HG03558 (cell line): ENCODE results near the gene ARFGAP1.
"Not testable (repeated sequence)": the region's sequence is repeated elsewhere in the genome, so short reads cannot be mapped to it uniquely, and the experiment has no call there.

ENCODE experiments used
- ATAC-seq: cut with Tn5 transposase; IDR thresholded peaks from one replicate; pipeline ENCODE4 v1.9.1; 2021; ENCODE audit warnings: moderate number of reproducible peaks; ENCODE audit not compliant: unreplicated experiment; ENCODE audit errors: extremely low read depth

Gene ARFGAP1

DNA sequence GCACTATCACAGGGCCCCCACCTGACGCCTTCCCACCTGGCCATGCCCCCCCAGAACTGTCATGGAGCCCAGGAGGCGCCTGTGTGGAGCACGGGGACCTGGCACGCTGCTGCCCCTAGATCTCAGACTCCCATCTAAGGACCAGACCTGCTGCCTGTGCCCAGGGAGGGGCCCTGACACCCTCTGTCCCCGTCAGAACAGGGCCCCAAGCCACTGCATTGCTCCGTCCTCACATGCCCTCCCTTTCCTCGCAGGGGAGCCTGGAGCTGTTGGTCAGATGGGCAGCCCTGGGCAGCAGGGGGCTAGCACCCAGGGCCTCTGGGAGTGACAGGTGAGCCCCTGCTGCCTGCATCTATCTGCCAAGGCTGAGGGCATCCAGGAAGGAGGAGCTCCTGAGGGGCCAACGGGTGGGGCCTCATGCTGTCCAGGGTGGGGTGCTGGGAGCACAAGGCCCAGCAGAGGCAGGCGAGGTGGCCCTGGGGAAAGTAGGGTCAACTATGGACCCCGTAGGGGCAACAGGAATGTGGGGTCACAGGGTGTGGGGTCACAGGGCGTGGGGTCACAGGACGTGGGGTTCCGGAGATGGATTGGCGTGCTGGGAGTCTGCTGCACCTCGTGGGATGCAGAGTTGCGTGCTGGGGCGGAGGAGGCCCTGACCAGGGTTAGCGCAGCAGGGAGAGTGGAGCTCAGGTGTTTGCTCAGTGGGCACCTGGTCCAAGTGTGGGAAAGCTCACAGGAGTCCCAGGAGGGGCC lies 56.9 kb downstream of the ARFGAP1 start:
- ATAC-seq = no peak

DNA sequence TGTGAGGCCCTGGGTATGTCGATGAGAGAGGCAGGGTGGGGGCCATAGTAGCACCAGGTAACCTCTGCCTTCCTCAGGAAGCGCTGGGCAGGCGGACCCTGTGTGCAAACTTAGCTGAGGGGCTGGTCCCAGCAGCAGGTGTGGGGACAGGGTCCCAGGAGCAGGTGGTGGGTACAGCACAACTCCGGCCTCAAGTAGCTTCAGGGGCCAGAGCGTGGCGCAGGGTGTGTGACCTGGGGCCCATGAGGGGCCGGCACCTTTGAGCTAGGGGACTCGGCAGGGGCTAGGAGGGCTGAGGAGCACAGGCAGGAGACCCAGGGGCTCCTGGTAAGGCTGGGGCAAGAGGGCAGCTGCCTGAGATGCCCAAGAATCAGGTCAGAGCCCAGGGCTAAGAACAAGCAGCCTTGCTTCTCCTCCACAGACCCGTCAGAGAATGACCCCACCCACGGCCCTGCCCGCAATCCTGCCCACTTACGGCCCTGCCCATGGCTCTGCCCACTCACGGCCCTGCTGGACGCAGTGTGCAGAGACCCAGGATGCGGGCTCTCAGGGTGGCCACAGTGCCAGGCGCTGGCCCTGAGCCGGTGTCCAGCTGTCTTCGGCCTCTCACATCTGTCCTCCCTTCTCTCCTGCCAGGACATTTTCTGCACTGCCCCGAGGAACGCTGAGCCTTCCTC lies 57.6 kb downstream of the ARFGAP1 start:
- no peak for ATAC-seq

DNA sequence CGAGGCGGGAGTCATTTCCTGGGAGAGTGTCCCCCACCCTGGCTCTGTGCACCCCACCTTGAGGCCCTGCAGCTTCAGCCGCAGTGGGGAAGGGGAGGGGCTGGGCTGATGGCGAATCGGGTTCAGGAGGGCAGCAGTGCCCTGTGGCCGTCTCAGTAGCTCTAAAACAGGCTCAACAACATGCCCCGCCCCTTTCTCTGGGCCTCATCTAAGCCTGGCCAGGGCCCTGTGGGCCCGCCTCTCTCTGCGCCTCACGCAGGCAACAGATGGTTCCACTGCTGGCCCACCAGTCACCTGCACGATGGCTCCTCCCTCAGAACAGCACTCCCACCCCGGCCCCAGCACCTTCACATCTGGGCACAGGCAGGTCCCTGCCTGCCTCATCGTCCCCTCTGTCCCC lies 58.3 kb downstream of the ARFGAP1 start:
- ATAC-seq = no peak

DNA sequence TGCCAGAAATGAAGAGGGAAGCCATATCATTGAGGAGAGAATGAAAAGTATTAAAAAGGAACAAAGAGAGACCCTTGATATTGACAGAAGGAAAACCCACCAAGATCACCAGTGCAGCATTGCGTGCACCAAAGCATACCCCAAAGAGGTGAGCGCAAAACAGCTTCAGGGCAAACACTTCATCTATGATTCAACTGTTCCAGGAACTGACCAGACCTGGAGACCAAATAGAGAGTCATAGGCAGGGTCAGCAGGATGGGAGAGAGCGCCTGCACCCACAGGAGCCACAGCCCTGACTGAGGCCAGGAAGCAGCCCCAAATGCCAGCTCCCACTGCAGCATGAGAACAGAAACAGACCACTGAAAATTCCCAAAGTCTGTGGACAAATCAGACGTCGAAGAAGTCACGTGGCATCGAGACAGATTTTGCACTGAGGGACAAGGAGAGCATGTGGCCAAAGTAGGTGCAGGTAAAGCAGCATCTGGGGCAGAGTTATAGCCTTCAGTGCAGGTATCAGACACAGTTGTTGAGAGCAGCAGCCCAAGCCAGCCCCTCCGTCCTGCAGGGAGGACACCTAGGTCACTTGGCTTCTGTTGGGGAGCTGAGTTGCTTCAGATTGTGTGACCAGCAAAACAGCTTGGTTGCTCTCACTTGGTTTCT lies 59.3 kb downstream of the ARFGAP1 start:
- ATAC-seq = no peak

DNA sequence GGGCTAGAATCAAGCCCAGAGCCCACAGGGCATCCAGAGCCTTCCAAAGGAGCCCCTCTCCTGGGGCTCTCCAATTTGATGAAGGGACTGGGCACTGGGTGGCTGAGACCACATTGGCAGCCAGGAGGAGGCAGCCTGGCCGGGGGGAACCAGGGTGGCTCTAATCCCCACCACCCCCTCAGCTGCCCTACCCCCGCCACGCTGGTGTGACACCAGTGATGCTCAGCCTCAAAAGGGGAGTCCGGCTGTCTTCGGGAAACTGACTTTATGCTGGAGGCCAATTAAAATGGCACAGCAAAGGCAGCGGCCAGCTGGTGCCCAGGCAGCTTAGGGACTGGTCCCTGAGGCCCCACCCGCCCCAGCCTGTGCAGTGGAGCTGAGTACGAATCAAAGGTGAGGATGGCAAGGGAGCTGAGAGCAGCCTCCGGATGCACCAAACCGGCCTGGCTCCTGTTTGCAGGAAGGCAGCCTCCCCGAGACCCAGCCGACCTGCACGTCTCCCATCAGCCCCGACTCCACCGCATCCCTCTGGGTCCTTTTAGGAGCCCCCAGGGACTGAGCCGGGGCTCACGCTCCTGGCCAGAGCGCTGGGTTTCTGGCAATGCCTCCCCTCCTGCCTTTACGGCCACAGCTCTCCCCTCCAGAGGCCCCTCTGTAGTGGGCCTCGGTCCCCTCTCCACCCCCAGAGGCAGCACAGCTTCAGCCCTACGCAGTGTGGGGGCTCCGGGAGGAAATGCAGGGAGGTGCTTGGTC lies 60.1 kb downstream of the ARFGAP1 start:
- ATAC-seq = no peak

DNA sequence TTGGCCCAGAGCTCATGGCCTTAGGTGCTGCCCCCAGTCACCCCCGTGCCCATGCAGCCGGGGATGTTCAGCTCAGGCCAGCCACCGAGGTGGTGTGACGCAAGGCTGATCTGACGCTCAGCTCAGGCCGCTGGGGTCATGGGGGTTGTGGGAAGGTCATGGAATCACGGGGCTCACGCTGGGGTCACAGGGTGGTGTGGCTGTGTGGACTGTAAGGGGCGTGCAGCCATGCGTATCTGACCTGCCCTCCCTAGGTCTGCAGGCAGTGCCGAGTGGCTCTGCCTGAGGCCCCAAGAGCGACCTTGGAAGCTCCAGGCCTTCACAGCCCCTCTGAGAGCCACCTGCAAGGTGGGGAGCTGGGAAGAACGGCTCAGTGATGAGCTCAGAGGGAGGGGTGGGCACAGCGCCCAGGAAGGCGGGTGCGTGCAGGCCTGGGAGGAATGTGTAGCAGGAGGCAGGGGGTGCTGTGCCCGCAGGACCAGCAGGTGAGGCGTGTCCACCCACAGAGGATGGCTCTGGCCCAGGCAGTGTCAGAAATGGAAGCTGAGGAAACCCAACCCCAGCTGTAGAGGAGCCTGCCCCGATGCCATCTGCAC lies 60.7 kb downstream of the ARFGAP1 start:
- no peak for ATAC-seq

DNA sequence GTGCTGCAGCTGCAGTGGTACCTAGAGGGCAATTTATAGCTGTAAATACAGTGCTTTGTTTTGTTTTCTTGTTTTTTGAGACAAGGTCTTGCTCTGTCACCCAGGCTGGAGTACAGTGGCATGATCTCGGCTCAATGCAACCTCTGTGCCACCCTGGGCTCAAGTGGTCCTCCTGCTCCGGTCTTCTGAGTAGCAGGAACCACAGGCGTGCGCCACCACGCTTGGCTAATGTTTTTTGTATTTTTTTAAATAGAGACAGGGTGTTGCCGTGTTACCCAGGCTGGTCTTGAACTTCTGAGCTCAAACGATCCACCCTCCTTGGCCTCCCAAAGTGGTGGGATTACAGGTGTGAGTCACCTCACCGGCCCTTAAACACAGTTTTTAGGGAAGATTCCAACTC lies 61.7 kb downstream of the ARFGAP1 start:
- ATAC-seq = no peak

DNA sequence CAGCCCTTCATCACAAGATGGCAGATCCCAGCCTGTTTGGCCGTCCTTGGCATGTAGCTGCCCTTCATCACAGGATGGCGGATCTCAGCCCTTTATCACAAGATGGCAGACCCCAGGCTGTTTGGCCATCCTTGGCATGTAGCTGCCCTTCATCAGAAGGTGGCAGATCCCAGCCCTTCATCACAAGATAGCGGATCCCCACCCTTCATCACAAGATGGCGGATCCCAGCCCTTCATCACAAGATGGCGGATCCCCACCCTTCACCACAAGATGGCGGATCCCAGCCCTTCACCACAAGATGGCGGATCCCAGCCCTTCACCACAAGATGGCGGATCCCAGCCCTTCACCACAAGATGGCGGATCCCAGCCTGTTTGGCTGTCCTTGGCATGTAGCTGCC lies 62.4 kb downstream of the ARFGAP1 start:
- not testable (repeated sequence) for ATAC-seq

DNA sequence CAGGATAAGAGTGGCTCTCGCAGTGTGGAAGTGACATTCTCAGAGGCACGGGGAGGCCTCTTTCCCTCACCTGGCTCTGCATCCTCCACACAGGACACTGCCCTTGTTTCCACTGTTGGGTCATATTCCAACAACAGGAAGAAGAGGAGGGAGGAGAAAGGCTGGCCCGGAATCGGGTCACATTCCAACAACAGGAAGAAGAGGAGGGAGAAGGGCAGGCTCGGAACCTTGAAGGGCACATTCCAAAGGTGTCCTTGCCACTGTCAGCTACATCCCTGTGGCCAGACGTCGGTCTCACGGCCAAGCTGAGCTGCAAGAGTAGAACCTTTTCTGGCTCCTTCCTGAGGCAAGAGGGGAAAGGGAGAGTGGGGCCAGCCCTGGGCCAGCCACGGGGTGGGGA lies 63.1 kb downstream of the ARFGAP1 start:
- no peak for ATAC-seq

DNA sequence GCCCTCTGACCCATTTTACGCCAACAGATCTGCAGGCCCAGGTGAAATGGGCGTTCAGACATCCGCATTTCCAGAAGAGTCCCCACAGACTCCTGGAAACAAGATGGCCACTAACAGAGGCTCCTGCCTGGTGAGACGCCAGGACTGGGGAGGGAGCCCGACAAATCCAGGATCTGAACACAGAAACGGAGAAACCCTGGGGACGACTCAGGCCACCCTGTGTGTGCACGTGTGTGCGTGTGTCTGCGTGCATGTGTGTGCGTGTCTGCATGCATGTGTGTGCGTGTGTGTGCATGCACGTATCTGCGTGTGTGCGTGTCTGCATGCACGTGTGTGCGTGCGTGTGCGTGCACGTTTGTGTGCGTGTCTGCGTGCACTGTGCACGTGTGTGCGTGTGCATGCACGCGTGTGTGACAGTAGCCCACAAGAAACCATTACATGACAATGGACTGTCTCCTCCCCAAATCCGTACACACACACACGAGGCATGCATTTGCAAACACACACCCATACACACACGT lies 63.7 kb downstream of the ARFGAP1 start:
- ATAC-seq = no peak

DNA sequence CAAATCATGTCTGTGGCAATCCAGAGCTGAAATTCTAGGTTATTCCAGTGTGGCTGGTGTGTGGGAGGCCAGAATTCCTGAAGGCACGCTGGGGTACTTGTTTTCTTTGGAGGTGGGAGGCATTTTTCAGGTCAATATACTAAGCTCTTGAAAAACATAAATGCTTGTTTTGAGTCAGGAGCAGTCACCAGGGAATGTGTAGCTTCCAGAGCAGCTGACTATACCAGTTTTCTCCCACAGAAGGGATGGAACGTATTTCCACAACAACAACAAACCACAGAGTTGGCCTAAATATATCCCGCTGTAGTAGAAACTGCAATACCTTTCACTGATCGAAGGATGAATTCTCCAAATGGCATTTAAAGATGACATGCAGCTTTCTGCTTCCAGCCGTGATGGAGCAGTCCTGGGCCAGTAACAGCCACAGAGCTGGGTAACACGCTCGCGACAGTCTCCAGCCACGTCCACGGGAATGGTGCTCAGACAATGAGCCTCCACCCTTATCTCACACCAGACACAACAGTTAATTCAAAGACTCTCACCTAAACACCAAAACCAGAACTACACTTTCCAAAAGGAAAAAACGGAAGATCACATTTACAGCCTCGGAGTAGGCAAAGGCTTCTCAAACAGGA lies 65.3 kb downstream of the ARFGAP1 start:
- no peak for ATAC-seq
